ENCODE results near the gene TMEM37. TPM values are rescaled to one million over a fixed set of nuclear protein-coding genes. Genes with fewer than 3 reads are reported as not detected.

Gene TMEM37
- total and polyA plus RNA-seq, 2 of the 13 experiments (the other 11 are each of a cell fraction or from before 2014, with no cell fraction given): 37.7 to 115 TPM

DNA sequence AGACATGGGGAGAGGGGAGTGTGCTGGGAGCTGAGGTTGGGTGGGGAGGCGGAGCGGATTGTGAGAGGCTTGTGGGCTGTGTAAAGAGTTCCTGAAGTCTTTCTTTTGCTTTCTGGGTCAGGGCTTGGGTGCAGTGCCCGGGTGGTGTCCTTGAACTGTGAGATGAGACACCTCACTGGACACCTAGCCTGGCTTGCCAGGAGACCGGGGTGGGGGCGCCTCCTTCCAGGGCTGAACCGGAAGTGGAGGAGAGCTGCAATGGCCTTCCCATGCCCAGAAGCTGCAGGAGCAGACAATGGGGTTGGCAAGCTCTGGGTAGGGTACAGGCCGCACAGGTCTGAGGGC is 4.3 kb downstream of the TMEM37 start (continued):
- TF ChIP-seq, protein P1, sequence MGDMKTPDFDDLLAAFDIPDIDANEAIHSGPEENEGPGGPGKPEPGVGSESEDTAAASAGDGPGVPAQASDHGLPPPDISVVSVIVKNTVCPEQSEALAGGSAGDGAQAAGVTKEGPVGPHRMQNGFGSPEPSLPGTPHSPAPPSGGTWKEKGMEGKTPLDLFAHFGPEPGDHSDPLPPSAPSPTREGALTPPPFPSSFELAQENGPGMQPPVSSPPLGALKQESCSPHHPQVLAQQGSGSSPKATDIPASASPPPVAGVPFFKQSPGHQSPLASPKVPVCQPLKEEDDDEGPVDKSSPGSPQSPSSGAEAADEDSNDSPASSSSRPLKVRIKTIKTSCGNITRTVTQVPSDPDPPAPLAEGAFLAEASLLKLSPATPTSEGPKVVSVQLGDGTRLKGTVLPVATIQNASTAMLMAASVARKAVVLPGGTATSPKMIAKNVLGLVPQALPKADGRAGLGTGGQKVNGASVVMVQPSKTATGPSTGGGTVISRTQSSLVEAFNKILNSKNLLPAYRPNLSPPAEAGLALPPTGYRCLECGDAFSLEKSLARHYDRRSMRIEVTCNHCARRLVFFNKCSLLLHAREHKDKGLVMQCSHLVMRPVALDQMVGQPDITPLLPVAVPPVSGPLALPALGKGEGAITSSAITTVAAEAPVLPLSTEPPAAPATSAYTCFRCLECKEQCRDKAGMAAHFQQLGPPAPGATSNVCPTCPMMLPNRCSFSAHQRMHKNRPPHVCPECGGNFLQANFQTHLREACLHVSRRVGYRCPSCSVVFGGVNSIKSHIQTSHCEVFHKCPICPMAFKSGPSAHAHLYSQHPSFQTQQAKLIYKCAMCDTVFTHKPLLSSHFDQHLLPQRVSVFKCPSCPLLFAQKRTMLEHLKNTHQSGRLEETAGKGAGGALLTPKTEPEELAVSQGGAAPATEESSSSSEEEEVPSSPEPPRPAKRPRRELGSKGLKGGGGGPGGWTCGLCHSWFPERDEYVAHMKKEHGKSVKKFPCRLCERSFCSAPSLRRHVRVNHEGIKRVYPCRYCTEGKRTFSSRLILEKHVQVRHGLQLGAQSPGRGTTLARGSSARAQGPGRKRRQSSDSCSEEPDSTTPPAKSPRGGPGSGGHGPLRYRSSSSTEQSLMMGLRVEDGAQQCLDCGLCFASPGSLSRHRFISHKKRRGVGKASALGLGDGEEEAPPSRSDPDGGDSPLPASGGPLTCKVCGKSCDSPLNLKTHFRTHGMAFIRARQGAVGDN (CRISPR knock-in tag; IDR thresholded peaks at IDR 0.05): peak; percentile 88
- no peak for TF ChIP-seq MEIS1 (CRISPR knock-in tag; IDR thresholded peaks at IDR 0.05; ENCODE audit: borderline replicate concordance)
- TF ChIP-seq EP300 (IDR thresholded peaks at IDR 0.05; ENCODE audit: low read depth in 2 of 2, low read length in 2 of 2): peak in 1 of 2 experiments; percentile 21; a peak in 1 of 4 replicates
- TF ChIP-seq EP300 (CRISPR knock-in tag; IDR thresholded peaks at IDR 0.05; ENCODE audit: borderline replicate concordance): no peak
- TF ChIP-seq, protein P2, sequence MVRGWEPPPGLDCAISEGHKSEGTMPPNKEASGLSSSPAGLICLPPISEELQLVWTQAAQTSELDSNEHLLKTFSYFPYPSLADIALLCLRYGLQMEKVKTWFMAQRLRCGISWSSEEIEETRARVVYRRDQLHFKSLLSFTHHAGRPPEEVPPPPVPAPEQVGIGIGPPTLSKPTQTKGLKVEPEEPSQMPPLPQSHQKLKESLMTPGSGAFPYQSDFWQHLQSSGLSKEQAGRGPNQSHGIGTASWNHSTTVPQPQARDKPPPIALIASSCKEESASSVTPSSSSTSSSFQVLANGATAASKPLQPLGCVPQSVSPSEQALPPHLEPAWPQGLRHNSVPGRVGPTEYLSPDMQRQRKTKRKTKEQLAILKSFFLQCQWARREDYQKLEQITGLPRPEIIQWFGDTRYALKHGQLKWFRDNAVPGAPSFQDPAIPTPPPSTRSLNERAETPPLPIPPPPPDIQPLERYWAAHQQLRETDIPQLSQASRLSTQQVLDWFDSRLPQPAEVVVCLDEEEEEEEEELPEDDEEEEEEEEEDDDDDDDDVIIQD (CRISPR knock-in tag; IDR thresholded peaks at IDR 0.05; ENCODE audit: low read depth): 0 out of 2 replicates have a peak, but pooled peaks have one; percentile 19
- TF ChIP-seq, protein P3, sequence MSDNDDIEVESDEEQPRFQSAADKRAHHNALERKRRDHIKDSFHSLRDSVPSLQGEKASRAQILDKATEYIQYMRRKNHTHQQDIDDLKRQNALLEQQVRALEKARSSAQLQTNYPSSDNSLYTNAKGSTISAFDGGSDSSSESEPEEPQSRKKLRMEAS (IDR thresholded peaks at IDR 0.05): no peak
- TF ChIP-seq, protein P4, sequence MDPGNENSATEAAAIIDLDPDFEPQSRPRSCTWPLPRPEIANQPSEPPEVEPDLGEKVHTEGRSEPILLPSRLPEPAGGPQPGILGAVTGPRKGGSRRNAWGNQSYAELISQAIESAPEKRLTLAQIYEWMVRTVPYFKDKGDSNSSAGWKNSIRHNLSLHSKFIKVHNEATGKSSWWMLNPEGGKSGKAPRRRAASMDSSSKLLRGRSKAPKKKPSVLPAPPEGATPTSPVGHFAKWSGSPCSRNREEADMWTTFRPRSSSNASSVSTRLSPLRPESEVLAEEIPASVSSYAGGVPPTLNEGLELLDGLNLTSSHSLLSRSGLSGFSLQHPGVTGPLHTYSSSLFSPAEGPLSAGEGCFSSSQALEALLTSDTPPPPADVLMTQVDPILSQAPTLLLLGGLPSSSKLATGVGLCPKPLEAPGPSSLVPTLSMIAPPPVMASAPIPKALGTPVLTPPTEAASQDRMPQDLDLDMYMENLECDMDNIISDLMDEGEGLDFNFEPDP (CRISPR knock-in tag; conservative IDR thresholded peaks at IDR 0.05): no peak
- no peak for TF ChIP-seq NFYC (CRISPR knock-in tag; IDR thresholded peaks at IDR 0.05)
- peak; percentile 73 for TF ChIP-seq ELF1 (CRISPR knock-in tag; IDR thresholded peaks at IDR 0.05)
- peak; percentile 9; the same call in 1 of the 2 replicates for TF ChIP-seq TRIM24 (CRISPR knock-in tag; IDR thresholded peaks at IDR 0.05)

Data from HepG2 (cell line).